Left lobe of liver (tissue), 2 donors: ENCODE data around the gene ENDOG. TPM values are rescaled to one million over a fixed set of nuclear protein-coding genes. Genes with fewer than 3 reads are reported as not detected.

Source experiments
- ATAC-seq: fragments of 200-7000 bp; cut with Tn5 transposase; one replicate; pipeline ENCODE4 v1.9.1; 2020; ENCODE audit warnings: mild to moderate bottlenecking, moderate library complexity
- DNase-seq: peaks from one replicate; pipeline ENCODE4 v3.0.0-alpha.2; 2020; ENCODE audit warnings: low spot score
- total RNA-seq: library from RNA; stranded (reverse); gene quantifications from one replicate; pipeline ENCODE4 v1.2.1, GENCODE V29; 2021
- donor health status: DM: no; HTN: no; CAD: no; lungs with moderate emphysema.
- donor health status: DM: no; HTN: yes; CAD: no.

Gene ENDOG
- total RNA-seq, 1 donor from 2014 or later, result 53.0 TPM

GRCh38 chr9:128798896-128799295 is 19.4 kb upstream of the ENDOG start:
- no peak for DNase-seq

GRCh38 chr9:128800061-128800460 is 18.2 kb upstream of the ENDOG start:
- no peak for DNase-seq
- ATAC-seq, result no peak

More at GRCh38 chr9:128798896-128799295, 19.4 kb upstream of the ENDOG start:
- no peak for ATAC-seq

GRCh38 chr9:128802482-128802881 is 15.8 kb upstream of the ENDOG start:
- DNase-seq, result no peak
- no peak for ATAC-seq

GRCh38 chr9:128805661-128806060 is 12.6 kb upstream of the ENDOG start:
- no peak for DNase-seq
- no peak for ATAC-seq

- no peak for DNase-seq
- no peak for ATAC-seq
Observed at GRCh38 chr9:128807827-128808226, 10.5 kb upstream of the ENDOG start.

- ATAC-seq, result no peak
Observed at GRCh38 chr9:128808543-128808942, 9.8 kb upstream of the ENDOG start.

GRCh38 chr9:128809036-128809599 is 9.2 kb upstream of the ENDOG start:
- ATAC-seq (peak; percentile 9), DNase-seq (no peak)

More at GRCh38 chr9:128808543-128808942, 9.8 kb upstream of the ENDOG start:
- DNase-seq, result no peak

GRCh38 chr9:128809831-128810230 is 8.5 kb upstream of the ENDOG start:
- peak; percentile 19 for ATAC-seq
- DNase-seq, result no peak

GRCh38 chr9:128810873-128811272 is 7.4 kb upstream of the ENDOG start:
- no peak for ATAC-seq

GRCh38 chr9:128818839-128819715 is 777 bp downstream of the ENDOG start:
- DNase-seq (peak; percentile 59), ATAC-seq (peak; percentile 15)

More at GRCh38 chr9:128810873-128811272, 7.4 kb upstream of the ENDOG start:
- no peak for DNase-seq

GRCh38 chr9:128819716-128820664 is 1.7 kb downstream of the ENDOG start:
- peak; percentile 59 for DNase-seq
- peak; percentile 10 for ATAC-seq

- DNase-seq, result no peak
- no peak for ATAC-seq
Observed at GRCh38 chr9:128820665-128821583, 2.6 kb downstream of the ENDOG start.

- ATAC-seq (no peak), DNase-seq (no peak)
Observed at GRCh38 chr9:128821584-128822406, 3.5 kb downstream of the ENDOG start.

GRCh38 chr9:128822407-128823042 is 4.2 kb downstream of the ENDOG start:
- no peak for ATAC-seq
- DNase-seq, result no peak

- peak; percentile 51 for ATAC-seq
- DNase-seq, result peak; percentile 61
Observed at GRCh38 chr9:128823362-128823902, 5.1 kb downstream of the ENDOG start.

GRCh38 chr9:128823903-128824406 is 5.7 kb downstream of the ENDOG start:
- peak; percentile 83 for DNase-seq
- ATAC-seq, result peak; percentile 74

- ATAC-seq, result no peak
- no peak for DNase-seq
Observed at GRCh38 chr9:128824911-128825310, 6.6 kb downstream of the ENDOG start.
